ENCODE results near the gene GAB1. TPM values are rescaled to one million over a fixed set of nuclear protein-coding genes. Genes with fewer than 3 reads are reported as not detected.

GAB1 gene
- total and polyA plus RNA-seq, 4 experiments from 2014 or later, result 0.26 to 0.78 TPM; not detected in 2

DNA sequence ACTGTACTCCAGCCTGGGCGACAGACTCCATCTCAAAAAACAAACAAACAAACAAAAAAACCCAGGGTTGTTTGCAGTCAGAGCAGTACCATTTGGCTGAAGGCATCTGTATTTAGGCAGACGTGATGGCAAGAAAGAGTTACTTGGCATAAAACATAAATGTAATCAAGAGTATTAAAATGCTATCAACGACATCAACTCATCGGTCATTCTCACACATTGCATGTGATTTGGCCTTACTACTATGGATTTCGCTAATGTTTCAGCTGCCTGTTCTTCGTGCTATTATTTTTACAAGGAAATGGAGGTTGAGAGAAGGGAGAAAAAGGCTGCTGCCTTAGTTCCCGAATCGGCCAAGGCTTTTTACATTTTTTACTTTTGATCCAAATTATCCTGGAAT lies 161.3 kb downstream of the GAB1 start:
- CTCF ChIA-PET (ENCODE audit: partially characterized antibody), result no interaction called here
- Histone ChIP-seq H3K9me3 (ENCODE audit: control insufficient read depth in 1 of 2, low read length in 2 of 2) (no peaks in the 10 kb centered on the region), H3K27me3 (ENCODE audit: insufficient read depth, low read length) (no peaks in the 10 kb centered on the region), H3K36me3 (ENCODE audit: insufficient read depth, low read length) (no peaks in the 10 kb centered on the region), H3K4me1 (ENCODE audit: insufficient read depth, low read length) (no peaks in the 10 kb centered on the region), H3K27ac (ENCODE audit: low read depth, low read length) (no peak overlapping the region), H3K4me3 (ENCODE audit: low read length in 2 of 2) (no peak overlapping the region)
- Mint-ChIP-seq H3K27me3 (peaks cover 0 to 4% of the 10 kb centered on the region in 2 donors), H3K4me3 (no peak overlapping the region), H3K9me3 (peaks cover 0 to 3% (median 0%) of the 10 kb centered on the region in 8 donors), H3K36me3 (no peaks in the 10 kb centered on the region), H3K4me1 (no peaks in the 10 kb centered on the region), H3K27ac (no peak overlapping the region)
- DNase-seq, result no peak
- POLR2A ChIA-PET (ENCODE audit: partially characterized antibody), result no interaction called here
- intact Hi-C loops (cut with micrococcal nuclease), result no loop called here

DNA sequence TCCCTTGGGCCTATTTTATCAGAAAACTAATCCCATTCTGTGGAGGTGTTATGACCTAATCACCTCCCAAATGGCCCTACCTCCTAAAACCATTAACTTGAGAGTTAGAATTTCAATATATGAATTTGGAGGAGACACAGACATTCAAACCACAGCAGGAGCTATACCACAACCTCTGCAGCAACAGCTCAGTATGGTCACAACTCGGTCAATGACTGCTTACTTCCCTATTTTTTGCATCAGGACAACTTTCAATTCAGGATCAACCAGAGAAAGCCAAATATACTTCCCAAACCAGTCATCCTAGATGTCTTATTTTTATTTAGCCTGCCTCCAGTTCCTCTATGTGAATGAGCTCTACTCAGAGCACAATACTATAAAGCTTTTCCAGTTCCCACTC lies 165.6 kb downstream of the GAB1 start:
- peaks cover 0 to 2% (median 0%) of the 10 kb centered on the region in 8 donors for H3K9me3 Mint-ChIP-seq
- no peaks in the 10 kb centered on the region for H3K36me3 Mint-ChIP-seq
- peaks cover 0 to 6% of the 10 kb centered on the region in 2 donors for H3K27me3 Mint-ChIP-seq
- H3K4me3 Mint-ChIP-seq, result no peak overlapping the region
- H3K27ac ChIP-seq (ENCODE audit: low read depth, low read length), result no peak overlapping the region
- no peaks in the 10 kb centered on the region for H3K4me1 ChIP-seq (ENCODE audit: insufficient read depth, low read length)
- ChIA-PET POLR2A (ENCODE audit: partially characterized antibody) (no interaction called here), CTCF (ENCODE audit: partially characterized antibody) (interaction anchor here (0.6 to 1.3 kb wide), 3 partner anchors 10 to 627 kb away, joined by 3 to 5 read pairs (median 3); no protein-coding TSS in a partner anchor)
- H3K27ac Mint-ChIP-seq, result no peak overlapping the region
- DNase-seq, result no peak
- no peaks in the 10 kb centered on the region for H3K4me1 Mint-ChIP-seq
- no peaks in the 10 kb centered on the region for H3K36me3 ChIP-seq (ENCODE audit: insufficient read depth, low read length)
- H3K9me3 ChIP-seq (ENCODE audit: control insufficient read depth in 1 of 2, low read length in 2 of 2), result no peaks in the 10 kb centered on the region
- intact Hi-C loops (cut with micrococcal nuclease), result no loop called here
- no peak overlapping the region for H3K4me3 ChIP-seq (ENCODE audit: low read length in 2 of 2)
- no peaks in the 10 kb centered on the region for H3K27me3 ChIP-seq (ENCODE audit: insufficient read depth, low read length)

DNA sequence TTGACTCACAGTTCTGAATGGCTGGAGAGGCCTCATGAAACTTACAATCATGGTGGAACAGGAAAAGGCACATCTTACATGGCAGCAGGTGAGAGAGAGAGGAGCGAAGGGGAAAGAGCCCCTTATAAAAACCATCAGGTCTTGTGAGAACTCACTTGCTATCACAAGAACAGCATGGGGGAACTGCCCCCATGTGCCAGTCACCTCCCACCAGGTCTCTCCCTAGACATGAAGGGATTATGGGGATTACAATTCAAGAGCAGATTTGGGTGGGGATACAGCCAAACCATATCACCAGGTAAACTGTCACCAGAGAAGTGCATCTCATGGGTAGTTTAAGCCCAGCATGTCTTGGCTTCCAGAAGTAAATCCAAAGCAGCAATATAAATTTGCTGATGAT lies 169.4 kb downstream of the GAB1 start:
- Histone ChIP-seq H3K27me3 (ENCODE audit: insufficient read depth, low read length) (peaks cover 4% of the 10 kb centered on the region), H3K4me1 (ENCODE audit: insufficient read depth, low read length) (no peaks in the 10 kb centered on the region), H3K27ac (ENCODE audit: low read depth, low read length) (no peak overlapping the region), H3K4me3 (ENCODE audit: low read length in 2 of 2) (no peak overlapping the region), H3K36me3 (ENCODE audit: insufficient read depth, low read length) (no peaks in the 10 kb centered on the region), H3K9me3 (ENCODE audit: control insufficient read depth in 1 of 2, low read length in 2 of 2) (no peaks in the 10 kb centered on the region)
- POLR2A ChIA-PET (ENCODE audit: partially characterized antibody), result no interaction called here
- intact Hi-C loops (cut with micrococcal nuclease), result no loop called here
- Mint-ChIP-seq H3K27me3 (peaks cover 0 to 9% of the 10 kb centered on the region in 2 donors), H3K4me3 (no peak overlapping the region), H3K9me3 (no peaks in the 10 kb centered on the region), H3K27ac (no peak overlapping the region), H3K4me1 (no peaks in the 10 kb centered on the region), H3K36me3 (no peaks in the 10 kb centered on the region)
- no peak for DNase-seq
- CTCF ChIA-PET (ENCODE audit: partially characterized antibody), result no interaction called here

DNA sequence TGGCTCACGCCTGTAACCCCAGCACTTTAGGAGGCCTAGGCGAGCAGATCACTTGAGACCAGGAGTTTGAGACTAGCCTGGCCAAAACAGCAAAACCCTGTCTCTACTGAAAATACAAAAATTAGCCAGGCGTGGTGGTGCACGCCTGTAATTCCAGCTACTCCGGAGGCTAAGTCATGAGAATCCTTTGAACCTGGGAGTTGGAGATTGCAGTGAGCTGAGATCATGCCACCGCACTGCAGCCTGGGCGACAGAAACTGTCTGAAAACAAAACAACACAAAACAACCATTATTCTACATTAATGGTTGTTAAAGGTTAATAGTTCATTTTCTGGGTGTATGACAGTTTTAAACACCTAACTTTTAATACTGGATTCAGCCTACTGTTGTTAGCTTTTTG lies 175.2 kb downstream of the GAB1 start:
- no peak overlapping the region for H3K4me3 ChIP-seq (ENCODE audit: low read length in 2 of 2)
- peaks cover 16 to 39% (median 22%) of the 10 kb centered on the region in 4 donors for H3K4me1 Mint-ChIP-seq
- H3K36me3 ChIP-seq (ENCODE audit: insufficient read depth, low read length), result no peaks in the 10 kb centered on the region
- H3K4me3 Mint-ChIP-seq, result peak overlapping the region in 2 of 8 donors; percentile 18 to 99
- H3K4me1 ChIP-seq (ENCODE audit: insufficient read depth, low read length), result peaks cover 29% of the 10 kb centered on the region
- no peak for DNase-seq
- ChIA-PET CTCF (ENCODE audit: partially characterized antibody) (interaction anchor here (1.4 to 1.6 kb wide), 2 partner anchors 9 to 47 kb away, joined by 4 to 5 read pairs; no protein-coding TSS in a partner anchor), POLR2A (ENCODE audit: partially characterized antibody) (interaction anchor here (0.6 to 2.6 kb wide), 2 partner anchors 13 to 52 kb away, joined by 3 to 13 read pairs; no protein-coding TSS in a partner anchor)
- peak overlapping the region in 4 of 7 donors; percentile 15 to 100 (median 40) for H3K27ac Mint-ChIP-seq
- H3K36me3 Mint-ChIP-seq, result peaks cover 5 to 25% of the 10 kb centered on the region in 2 donors
- H3K9me3 ChIP-seq (ENCODE audit: control insufficient read depth in 1 of 2, low read length in 2 of 2), result no peaks in the 10 kb centered on the region
- intact Hi-C loops (cut with micrococcal nuclease), result no loop called here
- peaks cover 4% of the 10 kb centered on the region for H3K27me3 ChIP-seq (ENCODE audit: insufficient read depth, low read length)
- no peak overlapping the region for H3K27ac ChIP-seq (ENCODE audit: low read depth, low read length)
- peaks cover 0 to 8% (median 0%) of the 10 kb centered on the region in 8 donors for H3K9me3 Mint-ChIP-seq
- H3K27me3 Mint-ChIP-seq, result peaks cover 4 to 5% of the 10 kb centered on the region in 2 donors

DNA sequence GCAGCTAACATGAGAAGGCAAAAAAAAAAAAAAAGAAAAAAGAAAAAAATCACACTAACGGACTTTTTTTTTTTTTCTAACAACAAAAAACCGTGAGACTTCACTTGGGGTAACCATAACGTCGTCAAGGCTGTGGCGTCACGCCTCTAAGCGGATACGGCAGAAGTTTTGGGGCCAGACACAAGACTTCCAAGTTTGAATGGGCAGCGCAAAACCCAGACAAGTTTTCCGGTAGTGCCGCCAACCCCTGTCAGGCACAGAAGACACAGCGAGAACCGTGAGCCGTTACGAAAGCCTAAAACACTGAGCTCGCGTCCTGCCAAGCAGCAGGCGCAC lies 176.3 kb downstream of the GAB1 start:
- Mint-ChIP-seq H3K27me3 (peaks cover 4 to 5% of the 10 kb centered on the region in 2 donors), H3K27ac (peak overlapping the region; percentile 100), H3K4me1 (peaks cover 24 to 50% (median 30%) of the 10 kb centered on the region in 4 donors), H3K36me3 (peaks cover 10 to 34% of the 10 kb centered on the region in 2 donors), H3K9me3 (peaks cover 0 to 8% (median 0%) of the 10 kb centered on the region in 8 donors), H3K4me3 (peak overlapping the region; percentile 97 to 100 (median 99))
- ChIA-PET CTCF (ENCODE audit: partially characterized antibody) (interaction anchor here (1.4 to 1.6 kb wide), 2 partner anchors 11 to 18 kb away, joined by 3 to 5 read pairs; no protein-coding TSS in a partner anchor), POLR2A (ENCODE audit: partially characterized antibody) (interaction anchor here (2.6 to 3.5 kb wide), 2 partner anchors 12 to 46 kb away, joined by 13 read pairs; no protein-coding TSS in a partner anchor)
- Histone ChIP-seq H3K36me3 (ENCODE audit: insufficient read depth, low read length) (peaks cover 7% of the 10 kb centered on the region), H3K4me1 (ENCODE audit: insufficient read depth, low read length) (peaks cover 40% of the 10 kb centered on the region), H3K27ac (ENCODE audit: low read depth, low read length) (peak overlapping the region; percentile 96), H3K4me3 (ENCODE audit: low read length in 2 of 2) (peak overlapping the region; percentile 75 to 80), H3K27me3 (ENCODE audit: insufficient read depth, low read length) (peaks cover 4% of the 10 kb centered on the region), H3K9me3 (ENCODE audit: control insufficient read depth in 1 of 2, low read length in 2 of 2) (no peaks in the 10 kb centered on the region)
- intact Hi-C loops (cut with micrococcal nuclease), result loop anchor here (1.0 kb wide), 4 partner anchors 46 to 1585 kb away; partner anchors contain the start of genes ABCE1, ANAPC10 and USP38
- no peak for DNase-seq

DNA sequence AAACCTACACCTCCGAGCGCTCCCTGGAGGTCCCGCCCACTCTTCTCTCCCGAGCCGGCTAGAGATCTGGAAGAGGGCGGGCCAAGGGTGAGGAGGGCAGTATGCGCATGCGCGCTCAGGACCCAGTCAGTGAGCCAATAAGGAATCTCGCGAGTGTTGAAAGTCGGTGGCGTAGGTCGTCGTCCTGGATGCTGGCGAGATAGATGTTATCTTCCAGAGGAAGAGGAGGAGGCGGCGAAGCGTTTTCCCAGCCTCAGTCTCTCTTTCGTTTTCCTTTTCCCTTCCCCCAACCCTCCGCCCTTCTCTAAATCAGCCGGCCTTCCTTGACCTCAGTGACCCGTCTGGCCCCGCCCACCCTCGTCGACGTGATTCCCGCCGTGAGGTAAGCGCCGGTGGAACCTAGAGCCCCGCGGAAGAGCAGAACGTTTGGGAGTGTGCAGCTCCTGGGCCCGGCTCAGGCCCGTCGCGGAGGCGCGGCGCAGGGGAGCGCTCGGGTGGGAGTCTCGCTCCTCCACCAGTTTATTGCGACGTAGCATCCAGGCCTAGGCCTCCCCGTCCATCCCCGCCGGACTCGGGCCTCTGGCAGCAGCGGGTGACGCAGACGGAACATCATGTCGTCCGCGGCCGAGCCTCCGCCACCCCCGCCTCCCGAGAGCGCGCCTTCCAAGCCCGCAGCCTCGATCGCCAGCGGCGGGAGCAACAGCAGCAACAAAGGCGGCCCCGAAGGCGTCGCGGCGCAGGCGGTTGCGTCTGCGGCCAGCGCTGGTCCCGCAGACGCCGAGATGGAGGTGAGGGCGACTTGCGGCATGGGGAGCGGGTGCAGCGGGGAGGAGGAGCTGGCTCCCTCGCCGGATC lies 176.9 kb downstream of the GAB1 start, which contains the start of gene SMARCA5:
Gene SMARCA5, plus strand, starts transcription at position 389 of the 855 bp plus-strand sequence. Its CDS starts 223 bp downstream, at position 612.
- H3K9me3 Mint-ChIP-seq, result peaks cover 0 to 8% (median 0%) of the 10 kb centered on the region in 8 donors
- DNase-seq, result peak; percentile 97 to 99 (median 98)
- ChIA-PET CTCF (ENCODE audit: partially characterized antibody) (interaction anchor here (1.4 to 1.6 kb wide), 3 partner anchors 11 to 45 kb away, joined by 3 to 6 read pairs (median 5); no protein-coding TSS in a partner anchor), POLR2A (ENCODE audit: partially characterized antibody) (interaction anchor here (0.8 to 3.5 kb wide), 6 partner anchors 9 to 1665 kb away, joined by 3 to 13 read pairs (median 4); partner anchors contain the start of gene ABCE1)
- peaks cover 45% of the 10 kb centered on the region for H3K4me1 ChIP-seq (ENCODE audit: insufficient read depth, low read length)
- H3K4me3 Mint-ChIP-seq, result peak within 1 kb of the TSS; percentile 97 to 100 (median 99)
- peak within 1 kb of the TSS; percentile 96 for H3K27ac ChIP-seq (ENCODE audit: low read depth, low read length)
- intact Hi-C loops (cut with micrococcal nuclease), result loop anchor here (1.0 kb wide), 4 partner anchors 46 to 1585 kb away; partner anchors contain the start of genes ABCE1, ANAPC10 and USP38
- peaks cover 24 to 55% (median 31%) of the 10 kb centered on the region in 4 donors for H3K4me1 Mint-ChIP-seq
- H3K4me3 ChIP-seq (ENCODE audit: low read length in 2 of 2), result peak within 1 kb of the TSS; percentile 75 to 80
- H3K36me3 ChIP-seq (ENCODE audit: insufficient read depth, low read length), result peaks cover 11% of the 10 kb centered on the region
- no peaks in the 10 kb centered on the region for H3K9me3 ChIP-seq (ENCODE audit: control insufficient read depth in 1 of 2, low read length in 2 of 2)
- H3K36me3 Mint-ChIP-seq, result peaks cover 10 to 39% of the 10 kb centered on the region in 2 donors
- peaks cover 4% of the 10 kb centered on the region for H3K27me3 ChIP-seq (ENCODE audit: insufficient read depth, low read length)
- peaks cover 2 to 5% of the 10 kb centered on the region in 2 donors for H3K27me3 Mint-ChIP-seq
- peak within 1 kb of the TSS; percentile 100 for H3K27ac Mint-ChIP-seq

DNA sequence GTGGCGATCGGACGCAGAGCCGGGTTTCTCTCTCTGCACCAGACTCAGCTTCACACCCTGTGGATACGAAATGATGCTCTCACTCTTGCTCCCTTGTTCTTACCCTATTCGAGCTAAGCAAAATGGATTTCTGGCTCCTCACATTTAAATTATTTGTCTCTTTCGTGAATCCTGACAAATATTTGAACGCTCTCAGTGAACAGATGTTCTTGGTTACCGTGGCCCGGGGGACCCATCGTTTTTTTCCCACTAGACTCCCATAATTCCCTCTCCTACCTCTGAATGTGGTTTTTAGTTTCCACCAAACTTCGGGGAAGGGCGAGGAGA lies 177.5 kb downstream of the GAB1 start:
- peak overlapping the region; percentile 75 to 80 for H3K4me3 ChIP-seq (ENCODE audit: low read length in 2 of 2)
- peaks cover 51% of the 10 kb centered on the region for H3K4me1 ChIP-seq (ENCODE audit: insufficient read depth, low read length)
- H3K4me3 Mint-ChIP-seq, result peak overlapping the region; percentile 97 to 100 (median 99)
- H3K4me1 Mint-ChIP-seq, result peaks cover 29 to 61% (median 36%) of the 10 kb centered on the region in 4 donors
- POLR2A ChIA-PET (ENCODE audit: partially characterized antibody), result interaction anchor here (0.8 to 3.5 kb wide), 7 partner anchors 9 to 1664 kb away, joined by 3 to 13 read pairs (median 4); partner anchors contain the start of gene ABCE1
- H3K36me3 Mint-ChIP-seq, result peaks cover 15 to 45% of the 10 kb centered on the region in 2 donors
- H3K27ac Mint-ChIP-seq, result peak overlapping the region; percentile 100
- CTCF ChIA-PET (ENCODE audit: partially characterized antibody), result interaction anchor here (1.6 kb wide), 2 partner anchors 17 to 45 kb away, joined by 3 to 6 read pairs; no protein-coding TSS in a partner anchor
- no peak for DNase-seq
- H3K9me3 ChIP-seq (ENCODE audit: control insufficient read depth in 1 of 2, low read length in 2 of 2), result no peaks in the 10 kb centered on the region
- H3K36me3 ChIP-seq (ENCODE audit: insufficient read depth, low read length), result peaks cover 15% of the 10 kb centered on the region
- peak overlapping the region; percentile 96 for H3K27ac ChIP-seq (ENCODE audit: low read depth, low read length)
- peaks cover 0 to 8% (median 0%) of the 10 kb centered on the region in 8 donors for H3K9me3 Mint-ChIP-seq
- H3K27me3 ChIP-seq (ENCODE audit: insufficient read depth, low read length), result peaks cover 4% of the 10 kb centered on the region
- H3K27me3 Mint-ChIP-seq, result peaks cover 0 to 5% of the 10 kb centered on the region in 2 donors
- intact Hi-C loops (cut with micrococcal nuclease), result no loop called here
